A549 (cell line): Measurements from ENCODE around the gene DENND5A. TPM values are rescaled to one million over a fixed set of nuclear protein-coding genes. Genes with fewer than 3 reads are reported as not detected.

Experiments
- ATAC-seq, 2 experiments: fragments of 200-7000 bp in 1 of 2; fragments of >200 bp in 1 of 2; cut with Nextera tagmentation in 1 of 2; cut with Tn5 transposase in 1 of 2; 3 replicates each; pipeline versions ENCODE4 v1.8.0 to v1.9.1; 2018 to 2020; ENCODE audit warnings: mild to moderate bottlenecking in 1 of 2, moderate library complexity in 1 of 2
- CTCF ChIA-PET: fragments of 300-600 bp; sonication (Branson Sonifier 250); formaldehyde crosslinking; extraction: SDS; loops from one replicate; lab custom pipeline; 2021; ENCODE audit warnings: antibody characterized with exemption, inconsistent platforms; lab: Yijun Ruan, JAX
- POLR2A ChIA-PET: fragments of 350-600 bp; formaldehyde crosslinking; extraction: SDS; loops from one replicate; lab custom pipeline; 2021; ENCODE audit warnings: antibody characterized with exemption, inconsistent platforms; lab: Yijun Ruan, JAX
- DNase-seq, 2 experiments: peaks; one replicate each; pipeline versions ENCODE4 v3.0.0 to v3.0.0-alpha.2; 2011 to 2016; ENCODE audit warnings: low read depth in 1 of 2, low spot score in 1 of 2
- FAIRE-seq: peaks from 2 replicates; lab custom pipeline; 2011; peaks lifted over from hg19 to GRCh38; lab: Jason Lieb, UNC
- H3K27ac ChIP-seq, 2 experiments: fragments of >200 bp; sonication (Bioruptor Twin); formaldehyde crosslinking; 3 replicates each; pipeline ENCODE4 v1.5.1; 2016 to 2017
- H3K4me1 ChIP-seq: fragments of >200 bp; sonication (Bioruptor Twin); formaldehyde crosslinking; 3 replicates; pipeline ENCODE4 v1.6.1; 2016
- H3K4me2 ChIP-seq: fragments of >200 bp; sonication (Bioruptor Twin); formaldehyde crosslinking; 3 replicates; pipeline ENCODE4 v1.6.1; 2016
- H3K4me3 ChIP-seq: fragments of >200 bp; sonication (Bioruptor Twin); formaldehyde crosslinking; 3 replicates; pipeline ENCODE4 v1.5.1; 2016
- H3K9me3 ChIP-seq: fragments of >200 bp; sonication (Bioruptor Twin); formaldehyde crosslinking; 3 replicates; pipeline ENCODE4 v1.6.1; 2016
- CBX8 ChIP-seq: fragments of 200-600 bp; sonication (generic); IDR thresholded peaks from 2 replicates; pipeline ENCODE4 v1.6.1; 2016
- CTCF ChIP-seq: fragments of >200 bp; sonication (Bioruptor Twin); formaldehyde crosslinking; IDR thresholded peaks from 3 replicates; pipeline ENCODE4 v1.5.1; 2016
- EP300 ChIP-seq, 2 experiments: fragments of >200 bp; sonication (Bioruptor Twin); formaldehyde crosslinking; IDR thresholded peaks; 2 replicates in 1 of 2; 3 replicates in 1 of 2; pipeline ENCODE4 v1.6.1; 2016 to 2017
- ESRRA ChIP-seq: fragments of 150-350 bp; IDR thresholded peaks from 2 replicates; pipeline ENCODE4 v1.6.1; 2014; ENCODE audit warnings: mild to moderate bottlenecking, low read length, borderline replicate concordance
- FOSB ChIP-seq: fragments of 250-450 bp; sonication (Bioruptor Pico); IDR thresholded peaks from 2 replicates; pipeline ENCODE4 v1.5.0; 2020; ENCODE audit warnings: mild to moderate bottlenecking, moderate library complexity
- GATA3 ChIP-seq: IDR thresholded peaks from 2 replicates; pipeline ENCODE4 v1.6.1; 2012; ENCODE audit warnings: borderline replicate concordance
- HES2 ChIP-seq: fragments of >200 bp; sonication (Bioruptor Twin); formaldehyde crosslinking; IDR thresholded peaks from 2 replicates; pipeline ENCODE4 v1.6.1; 2016
- HEYL ChIP-seq: fragments of 250-450 bp; sonication (Bioruptor Pico); IDR thresholded peaks from 2 replicates; pipeline ENCODE4 v1.8.0; 2021; ENCODE audit warnings: mild to moderate bottlenecking, moderate library complexity
- HMGXB4 ChIP-seq: fragments of 250-450 bp; sonication (Bioruptor Pico); IDR thresholded peaks from 2 replicates; pipeline ENCODE4 v1.5.0; 2021; ENCODE audit warnings: mild to moderate bottlenecking, moderate library complexity, borderline replicate concordance
- HOXB13 ChIP-seq: fragments of 250-450 bp; sonication (Bioruptor Pico); IDR thresholded peaks from 2 replicates; pipeline ENCODE4 v1.5.0; 2020; ENCODE audit warnings: low read depth, mild to moderate bottlenecking, moderate library complexity
- KDM5A ChIP-seq: fragments of 200-600 bp; sonication (generic); IDR thresholded peaks from 2 replicates; pipeline ENCODE4 v1.6.1; 2016; ENCODE audit warnings: antibody characterized with exemption, mild to moderate bottlenecking
- MAX ChIP-seq: IDR thresholded peaks from 2 replicates; pipeline ENCODE4 v1.6.1; 2012
- NPAS2 ChIP-seq: fragments of 250-450 bp; sonication (Bioruptor Pico); IDR thresholded peaks from 2 replicates; pipeline ENCODE4 v1.8.0; 2022; ENCODE audit warnings: mild to moderate bottlenecking, moderate library complexity, borderline replicate concordance
- RAD21 ChIP-seq, 2 experiments: fragments of >200 bp in 1 of 2; sonication (Bioruptor Twin) in 1 of 2; formaldehyde crosslinking in 1 of 2; IDR thresholded peaks in 1 of 2; conservative IDR thresholded peaks in 1 of 2; 2 replicates in 1 of 2; 3 replicates in 1 of 2; pipeline ENCODE4 v1.6.1; 2012 to 2018; ENCODE audit warnings: inconsistent platforms in 1 of 2
- RARB ChIP-seq: fragments of 250-450 bp; sonication (Bioruptor Pico); IDR thresholded peaks from 2 replicates; pipeline ENCODE4 v1.8.0; 2021; ENCODE audit warnings: mild to moderate bottlenecking, moderate library complexity
- RCOR1 ChIP-seq: fragments of 150-350 bp; IDR thresholded peaks from 2 replicates; pipeline ENCODE4 v1.6.1; 2014; ENCODE audit warnings: antibody characterized with exemption, low read length, low read depth
- REST ChIP-seq: fragments of 200-600 bp; sonication (generic); IDR thresholded peaks from 2 replicates; pipeline ENCODE4 v1.6.1; 2016; ENCODE audit warnings: antibody characterized with exemption, mild to moderate bottlenecking, moderate library complexity
- SMC3 ChIP-seq: fragments of >200 bp; sonication (Bioruptor Twin); formaldehyde crosslinking; IDR thresholded peaks from 3 replicates; pipeline ENCODE4 v1.6.1; 2018; ENCODE audit warnings: inconsistent platforms
- SREBF2 ChIP-seq: fragments of 450-650 bp; IDR thresholded peaks from 2 replicates; pipeline ENCODE4 v1.6.1; 2014; ENCODE audit warnings: mild to moderate bottlenecking, moderate library complexity
- ZC3H11A ChIP-seq: fragments of 450-650 bp; IDR thresholded peaks from 2 replicates; pipeline ENCODE4 v1.6.1; 2014; ENCODE audit warnings: antibody characterized with exemption, mild to moderate bottlenecking
- ZNF302 ChIP-seq: fragments of 250-450 bp; sonication (Bioruptor Pico); IDR thresholded peaks from 2 replicates; pipeline ENCODE4 v1.9.0; 2021; ENCODE audit warnings: inconsistent platforms, mild to moderate bottlenecking, moderate library complexity
- WGBS: methylation state at CpG from one replicate; pipeline ENCODE4 v1.1.6; 2017; ENCODE audit errors: missing lambda C conversion rate; 5-methylcytosine and 5-hydroxymethylcytosine counted together
- polyA plus RNA-seq, 4 experiments: library from polyadenylated mRNA; depleted of rRNA in 3 of 4; stranded (reverse); fragments of >200 nt; fragmentation: RNase III in 1 of 4; extraction: RNeasy Plus Mini Kit Qiagen cat#74134 plus additional on column Dnase treatment in 1 of 4; gene quantifications; 2 replicates in 3 of 4; 3 replicates in 1 of 4; pipeline ENCODE4 v1.2.3, GENCODE V29; 2011 to 2017

The DENND5A gene
- polyA plus RNA-seq, 2 of the 4 experiments (the other 2 are of a cell fraction) = 36.6 to 88.7 TPM

- POLR2A ChIA-PET = interaction anchor here (1.0 kb wide), 1 partner anchor 368 kb away, joined by 3 read pairs; the partner anchor contains the start of gene ZNF143
- no peak overlapping the region for H3K4me3 ChIP-seq
- 0 out of 3 replicates have a peak, but pooled peaks cover 3% of the 10 kb centered on the region for H3K4me1 ChIP-seq
- no peak for FAIRE-seq
- TF ChIP-seq RAD21 (conservative IDR thresholded peaks at IDR 0.05 in 1 of 2, IDR thresholded peaks at IDR 0.05 in 1 of 2) (peak in 1 of 2 experiments; percentile 31; a peak in 1 of 5 replicates), ESRRA (no peak), MAX (no peak), CTCF (peak; percentile 46), SREBF2 (no peak), GATA3 (no peak), HES2 (no peak), NPAS2 (CRISPR knock-in tag) (no peak)
- TF ChIP-seq, all 56 proteins: peak for 2
- Histone ChIP-seq H3K9me3 (no peaks in the 10 kb centered on the region), H3K4me2 (no peak overlapping the region), H3K27ac (no peak overlapping the region)
- peak; percentile 48 to 71; a peak in 3 of 6 replicates for ATAC-seq
- 68% methylated on average over 10 of the region's 10 CpGs for WGBS
- DNase-seq = peak in 1 of 2 experiments; percentile 18
- CTCF ChIA-PET = interaction anchor here (0.7 to 5.9 kb wide), 21 partner anchors 10 to 481 kb away, joined by 3 to 30 read pairs (median 3); no protein-coding TSS in a partner anchor
These were observed 172.0 kb downstream of the DENND5A start for GRCh38 chr11:9092853-9093778.

DNA sequence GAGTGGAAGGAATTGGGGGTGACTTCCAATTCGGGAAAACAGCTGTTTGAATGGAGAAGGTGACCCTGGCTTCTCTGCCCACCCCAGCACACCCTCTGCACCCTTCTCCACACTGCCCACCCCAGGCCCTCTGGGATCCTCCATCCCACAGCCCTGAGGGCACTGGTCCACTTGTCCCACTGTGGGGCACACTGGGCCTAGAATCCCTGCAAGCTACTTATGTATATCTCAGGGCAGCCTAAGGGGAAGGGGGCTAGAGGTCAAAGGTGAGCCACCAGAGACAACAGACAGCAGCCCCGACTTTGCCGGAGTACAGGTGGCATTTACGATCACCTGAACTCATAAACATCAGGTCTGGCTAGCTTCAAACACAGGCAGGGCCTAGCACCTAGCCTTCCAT lies 173.1 kb downstream of the DENND5A start:
- H3K9me3 ChIP-seq = no peaks in the 10 kb centered on the region
- FAIRE-seq (no peak), ATAC-seq (no peak), DNase-seq (no peak)
- peak overlapping the region; percentile 93 for H3K4me2 ChIP-seq
- no peak for TF ChIP-seq KDM5A
- no peak for TF ChIP-seq RARB (CRISPR knock-in tag)
- no peak for TF ChIP-seq HOXB13 (CRISPR knock-in tag)
- no peak for TF ChIP-seq CBX8
- no peak for TF ChIP-seq EP300 (IDR thresholded peaks at IDR 0.05)
- no peak for TF ChIP-seq HES2
- TF ChIP-seq RCOR1 = no peak
- TF ChIP-seq SMC3 = no peak
- TF ChIP-seq ZC3H11A = no peak
- TF ChIP-seq REST = no peak
- TF ChIP-seq FOSB = no peak
- no peak for TF ChIP-seq NPAS2 (CRISPR knock-in tag)
- no peak for TF ChIP-seq HMGXB4 (CRISPR knock-in tag)
- TF ChIP-seq HEYL (CRISPR knock-in tag) = no peak
- no peak for TF ChIP-seq ZNF302 (CRISPR knock-in tag)
- POLR2A ChIA-PET = no interaction called here
- CTCF ChIA-PET = interaction anchor here (0.5 to 5.9 kb wide), 9 partner anchors 18 to 480 kb away, joined by 3 to 30 read pairs (median 5); no protein-coding TSS in a partner anchor
- 0 out of 3 replicates have a peak, but pooled peaks cover 3% of the 10 kb centered on the region for H3K4me1 ChIP-seq
- H3K27ac ChIP-seq = no peak overlapping the region
- peak overlapping the region; percentile 57 for H3K4me3 ChIP-seq
- 80% methylated on average over 4 of the region's 4 CpGs for WGBS
